HepG2 (cell line): ENCODE results near the gene LURAP1L. TPM values are rescaled to one million over a fixed set of nuclear protein-coding genes. Genes with fewer than 3 reads are reported as not detected.

ENCODE experiments used
- ATAC-seq: fragments of 200-7000 bp; cut with Tn5 transposase; 3 replicates; pipeline ENCODE4 v1.9.1; 2020; ENCODE audit warnings: mild to moderate bottlenecking, moderate library complexity
- BruUV-seq: library from RNA; stranded (reverse); fragments of 400-500 nt; replicated peaks from 2 replicates; lab custom pipeline; 2021; lab: Mats Ljungman, UMichigan
- CTCF ChIA-PET: fragments of 300-600 bp; formaldehyde crosslinking; extraction: SDS; loops from one replicate; lab custom pipeline; 2021; ENCODE audit warnings: low total read pairs, inconsistent platforms, low intra/inter-chr PET ratio; lab: Yijun Ruan, JAX
- POLR2A ChIA-PET: fragments of 350-600 bp; sonication (Branson Sonifier 250); formaldehyde crosslinking; loops from one replicate; lab custom pipeline; 2020; ENCODE audit warnings: antibody characterized with exemption, inconsistent platforms; lab: Yijun Ruan, JAX
- DNase-seq: peaks from one replicate; pipeline ENCODE4 v3.0.0-alpha.2; 2015; ENCODE audit warnings: low spot score
- FAIRE-seq: peaks from 3 replicates; lab custom pipeline; 2011; peaks lifted over from hg19 to GRCh38; lab: Jason Lieb, UNC
- H2AFZ ChIP-seq: one replicate; pipeline ENCODE4 v1.6.1; 2011; ENCODE audit warnings: low read length, inconsistent platforms
- H3K27ac ChIP-seq: fragments of 300-600 bp; 3 replicates; pipeline ENCODE4 v1.8.0; 2011; ENCODE audit warnings: mixed run types, mild to moderate bottlenecking, mixed read lengths, low read length, inconsistent platforms; ENCODE audit not compliant: insufficient read depth; ENCODE audit errors: extremely low read length
- H3K27me3 ChIP-seq, 2 experiments: fragments of 200-600 bp in 1 of 2; 2 replicates in 1 of 2; 3 replicates in 1 of 2; pipeline versions ENCODE4 v1.6.0 to v1.8.0; 2011; ENCODE audit warnings: low read length in 2 of 2, mild to moderate bottlenecking in 2 of 2, moderate library complexity in 2 of 2, inconsistent platforms in 1 of 2; ENCODE audit not compliant: insufficient read depth in 2 of 2, control insufficient read depth in 1 of 2
- H3K36me3 ChIP-seq, 2 experiments: fragments of 200-600 bp in 1 of 2; replicated peaks in 1 of 2; 2 replicates in 1 of 2; 3 replicates in 1 of 2; pipeline versions ENCODE4 v1.5.1 to v1.8.0; 2011; ENCODE audit warnings: low read length in 2 of 2, inconsistent platforms in 1 of 2; ENCODE audit not compliant: insufficient read depth in 2 of 2, control insufficient read depth in 1 of 2
- H3K4me1 ChIP-seq: 2 replicates; pipeline ENCODE4 v1.5.1; 2012; ENCODE audit warnings: low read length, inconsistent platforms; ENCODE audit not compliant: insufficient read depth
- H3K4me2 ChIP-seq: 2 replicates; pipeline ENCODE4 v1.6.0; 2011; ENCODE audit warnings: low read depth, low read length, inconsistent platforms
- H3K4me3 ChIP-seq, 3 experiments: fragments of 200-600 bp in 1 of 3; sonication (generic), shearing (Covaris generic) in 1 of 3; replicated peaks in 1 of 3; 2 replicates each; pipeline ENCODE4 v1.5.1; 2011 to 2016; ENCODE audit warnings: low read length in 3 of 3, inconsistent platforms in 2 of 3, low read depth in 2 of 3, mild to moderate bottlenecking in 2 of 3, control low read depth in 1 of 3, mixed read lengths in 1 of 3; ENCODE audit not compliant: insufficient read depth in 1 of 3
- H3K79me2 ChIP-seq: one replicate; pipeline ENCODE4 v1.6.1; 2011; ENCODE audit warnings: low read length, inconsistent platforms; ENCODE audit not compliant: insufficient read depth
- H3K9ac ChIP-seq: 2 replicates; pipeline ENCODE4 v1.6.0; 2011; ENCODE audit warnings: mild to moderate bottlenecking, low read depth, low read length, inconsistent platforms; ENCODE audit not compliant: insufficient read depth
- H3K9me3 ChIP-seq: 2 replicates; pipeline ENCODE4 v1.5.1; 2012; ENCODE audit warnings: mild to moderate bottlenecking, low read length
- H4K20me1 ChIP-seq: 2 replicates; pipeline ENCODE4 v1.6.0; 2011; ENCODE audit warnings: inconsistent platforms, mild to moderate bottlenecking, low read length, moderate library complexity; ENCODE audit not compliant: insufficient read depth
- ARID2 ChIP-seq: sonication (generic); formaldehyde crosslinking; IDR thresholded peaks from 2 replicates; pipeline ENCODE4 v1.8.1; 2022; ENCODE audit warnings: mild to moderate bottlenecking, missing genetic modification reagents, borderline replicate concordance
- HINFP ChIP-seq: sonication (generic); formaldehyde crosslinking; IDR thresholded peaks from 2 replicates; pipeline ENCODE4 v1.4.0; 2020; ENCODE audit warnings: low read depth, mild to moderate bottlenecking, missing genetic modification reagents
- LBX2 ChIP-seq: sonication (generic); formaldehyde crosslinking; IDR thresholded peaks from 2 replicates; pipeline ENCODE4 v1.5.0; 2020; ENCODE audit warnings: missing genetic modification reagents, mild to moderate bottlenecking, borderline replicate concordance
- NCOA1 ChIP-seq: sonication (generic); formaldehyde crosslinking; IDR thresholded peaks from 2 replicates; pipeline ENCODE4 v1.9.0; 2021; ENCODE audit warnings: missing genetic modification reagents
- SMC3 ChIP-seq: IDR thresholded peaks from 2 replicates; pipeline ENCODE4 v1.6.1; 2011; ENCODE audit warnings: low read length, improper control_type of control experiment
- TOPORS ChIP-seq: sonication (generic); formaldehyde crosslinking; IDR thresholded peaks from 2 replicates; pipeline ENCODE4 v1.8.0; 2023; ENCODE audit warnings: mild to moderate bottlenecking, missing genetic modification reagents
- ZBTB3 ChIP-seq: sonication (generic); formaldehyde crosslinking; IDR thresholded peaks from 2 replicates; pipeline ENCODE4 v1.4.0; 2020; ENCODE audit warnings: low read depth, mild to moderate bottlenecking, moderate library complexity, missing genetic modification reagents, borderline replicate concordance
- ZBTB44 ChIP-seq: sonication (generic); formaldehyde crosslinking; IDR thresholded peaks from 2 replicates; pipeline ENCODE4 v1.4.0; 2020; ENCODE audit warnings: missing genetic modification reagents
- ZFP82 ChIP-seq: sonication (generic); formaldehyde crosslinking; IDR thresholded peaks from 2 replicates; pipeline ENCODE4 v1.5.1; 2020; ENCODE audit warnings: mild to moderate bottlenecking, missing genetic modification reagents, borderline replicate concordance
- ZNF343 ChIP-seq: sonication (generic); formaldehyde crosslinking; IDR thresholded peaks from 2 replicates; pipeline ENCODE4 v1.4.0; 2020; ENCODE audit warnings: mild to moderate bottlenecking, missing genetic modification reagents
- WGBS: methylation state at CpG from one replicate; pipeline ENCODE4 v1.1.6; 2017; ENCODE audit warnings: low lambda C conversion rate; 5-methylcytosine and 5-hydroxymethylcytosine counted together
- in situ Hi-C: cut with HindIII; loops from 2 replicates; pipeline ENCODE4 v1.10.0; 2017; ENCODE audit warnings: low pct_unique_long_range_greater_than_20kb; ENCODE audit not compliant: extremely low pct_ligation_motif_present
- intact Hi-C: fragments of 100-400 bp; cut with micrococcal nuclease; formaldehyde crosslinking; loops from one replicate; pipeline ENCODE4 v1.10.0; 2022; ENCODE audit not compliant: unreplicated experiment
- polyA plus RNA-seq, 8 experiments: library from polyadenylated mRNA; depleted of rRNA in 3 of 8; stranded (reverse) in 7 of 8; unstranded in 1 of 8; fragments of >200 nt; fragmentation: Illumina TruSeq in 4 of 8; extraction: Trizol in 4 of 8; gene quantifications; 2 replicates each; pipeline versions ENCODE4 v1.2.1 to v1.2.3, GENCODE V29; 2011 to 2016; ENCODE audit warnings: low read depth in 4 of 8, missing spikeins in 1 of 8, mixed read lengths in 1 of 8; ENCODE audit not compliant: insufficient read depth in 1 of 8
- total RNA-seq, 5 experiments: library from RNA; depleted of rRNA; stranded (reverse); fragments of >200 nt; fragmentation: Illumina TruSeq; extraction: Trizol; gene quantifications; 2 replicates each; pipeline ENCODE4 v1.2.3, GENCODE V29; 2016; ENCODE audit warnings: low read depth in 1 of 5
- TF ChIP-seq, protein P1 (sequence below): IDR thresholded peaks from 2 replicates; pipeline ENCODE4 v1.6.1; 2016; ENCODE audit warnings: low read depth
- TF ChIP-seq, protein P2 (sequence below): sonication (generic); formaldehyde crosslinking; IDR thresholded peaks from 2 replicates; pipeline ENCODE4 v1.9.0; 2021; ENCODE audit warnings: missing genetic modification reagents, mild to moderate bottlenecking, borderline replicate concordance
- TF ChIP-seq, protein P3 (sequence below): sonication (generic); formaldehyde crosslinking; IDR thresholded peaks from 2 replicates; pipeline ENCODE4 v1.5.0; 2020; ENCODE audit warnings: mild to moderate bottlenecking, missing genetic modification reagents

Gene LURAP1L
- total and polyA plus RNA-seq, 2 of the 13 experiments (the other 11 are each of a cell fraction or from before 2014, with no cell fraction given) = 6.7 to 16.6 TPM

GRCh38 chr9:12833701-12834100 lies 58.9 kb downstream of the LURAP1L start:
- no TSS peak for BruUV-seq
- no peak for FAIRE-seq
- no peak for TF ChIP-seq TOPORS (CRISPR knock-in tag)
- TF ChIP-seq, protein P1, sequence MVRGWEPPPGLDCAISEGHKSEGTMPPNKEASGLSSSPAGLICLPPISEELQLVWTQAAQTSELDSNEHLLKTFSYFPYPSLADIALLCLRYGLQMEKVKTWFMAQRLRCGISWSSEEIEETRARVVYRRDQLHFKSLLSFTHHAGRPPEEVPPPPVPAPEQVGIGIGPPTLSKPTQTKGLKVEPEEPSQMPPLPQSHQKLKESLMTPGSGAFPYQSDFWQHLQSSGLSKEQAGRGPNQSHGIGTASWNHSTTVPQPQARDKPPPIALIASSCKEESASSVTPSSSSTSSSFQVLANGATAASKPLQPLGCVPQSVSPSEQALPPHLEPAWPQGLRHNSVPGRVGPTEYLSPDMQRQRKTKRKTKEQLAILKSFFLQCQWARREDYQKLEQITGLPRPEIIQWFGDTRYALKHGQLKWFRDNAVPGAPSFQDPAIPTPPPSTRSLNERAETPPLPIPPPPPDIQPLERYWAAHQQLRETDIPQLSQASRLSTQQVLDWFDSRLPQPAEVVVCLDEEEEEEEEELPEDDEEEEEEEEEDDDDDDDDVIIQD (CRISPR knock-in tag) = no peak
- TF ChIP-seq SMC3 = no peak
- no peak for TF ChIP-seq HINFP (CRISPR knock-in tag)
- TF ChIP-seq ARID2 (CRISPR knock-in tag) = no peak
- no peak for TF ChIP-seq ZNF343
- TF ChIP-seq, protein P2, sequence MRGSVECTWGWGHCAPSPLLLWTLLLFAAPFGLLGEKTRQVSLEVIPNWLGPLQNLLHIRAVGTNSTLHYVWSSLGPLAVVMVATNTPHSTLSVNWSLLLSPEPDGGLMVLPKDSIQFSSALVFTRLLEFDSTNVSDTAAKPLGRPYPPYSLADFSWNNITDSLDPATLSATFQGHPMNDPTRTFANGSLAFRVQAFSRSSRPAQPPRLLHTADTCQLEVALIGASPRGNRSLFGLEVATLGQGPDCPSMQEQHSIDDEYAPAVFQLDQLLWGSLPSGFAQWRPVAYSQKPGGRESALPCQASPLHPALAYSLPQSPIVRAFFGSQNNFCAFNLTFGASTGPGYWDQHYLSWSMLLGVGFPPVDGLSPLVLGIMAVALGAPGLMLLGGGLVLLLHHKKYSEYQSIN (CRISPR knock-in tag) = no peak
- TF ChIP-seq LBX2 (CRISPR knock-in tag) = no peak
- TF ChIP-seq NCOA1 (CRISPR knock-in tag) = no peak
- TF ChIP-seq, protein P3, sequence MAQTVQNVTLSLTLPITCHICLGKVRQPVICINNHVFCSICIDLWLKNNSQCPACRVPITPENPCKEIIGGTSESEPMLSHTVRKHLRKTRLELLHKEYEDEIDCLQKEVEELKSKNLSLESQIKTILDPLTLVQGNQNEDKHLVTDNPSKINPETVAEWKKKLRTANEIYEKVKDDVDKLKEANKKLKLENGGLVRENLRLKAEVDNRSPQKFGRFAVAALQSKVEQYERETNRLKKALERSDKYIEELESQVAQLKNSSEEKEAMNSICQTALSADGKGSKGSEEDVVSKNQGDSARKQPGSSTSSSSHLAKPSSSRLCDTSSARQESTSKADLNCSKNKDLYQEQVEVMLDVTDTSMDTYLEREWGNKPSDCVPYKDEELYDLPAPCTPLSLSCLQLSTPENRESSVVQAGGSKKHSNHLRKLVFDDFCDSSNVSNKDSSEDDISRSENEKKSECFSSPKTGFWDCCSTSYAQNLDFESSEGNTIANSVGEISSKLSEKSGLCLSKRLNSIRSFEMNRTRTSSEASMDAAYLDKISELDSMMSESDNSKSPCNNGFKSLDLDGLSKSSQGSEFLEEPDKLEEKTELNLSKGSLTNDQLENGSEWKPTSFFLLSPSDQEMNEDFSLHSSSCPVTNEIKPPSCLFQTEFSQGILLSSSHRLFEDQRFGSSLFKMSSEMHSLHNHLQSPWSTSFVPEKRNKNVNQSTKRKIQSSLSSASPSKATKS (CRISPR knock-in tag) = no peak
- no peak for TF ChIP-seq ZFP82
- no peak for TF ChIP-seq ZBTB3 (CRISPR knock-in tag)
- no peak for TF ChIP-seq ZBTB44 (CRISPR knock-in tag)

More at GRCh38 chr9:12833701-12834100, 58.9 kb downstream of the LURAP1L start:
- Histone ChIP-seq H3K27ac (no peak overlapping the region), H3K4me3 (no peak overlapping the region), H3K36me3 (no peaks in the 10 kb centered on the region), H3K79me2 (no peaks in the 10 kb centered on the region), H3K9me3 (no peaks in the 10 kb centered on the region), H4K20me1 (no peaks in the 10 kb centered on the region), H3K9ac (no peak overlapping the region), H3K27me3 (no peaks in the 10 kb centered on the region), H2AFZ (no peak overlapping the region), H3K4me1 (no peaks in the 10 kb centered on the region), H3K4me2 (no peak overlapping the region)
- in situ Hi-C loops = no loop called here
- 7% methylated on average over 1 of the region's 1 CpG for WGBS
- no peak for ATAC-seq
- intact Hi-C loops = no loop called here
- ChIA-PET CTCF (no interaction called here), POLR2A (no interaction called here)
- DNase-seq = no peak
